Measurements from ENCODE around the gene BBS2.
A peak's percentile ranks its signal among the peaks of the same experiment; 100 is the strongest.

The BBS2 gene

DNA sequence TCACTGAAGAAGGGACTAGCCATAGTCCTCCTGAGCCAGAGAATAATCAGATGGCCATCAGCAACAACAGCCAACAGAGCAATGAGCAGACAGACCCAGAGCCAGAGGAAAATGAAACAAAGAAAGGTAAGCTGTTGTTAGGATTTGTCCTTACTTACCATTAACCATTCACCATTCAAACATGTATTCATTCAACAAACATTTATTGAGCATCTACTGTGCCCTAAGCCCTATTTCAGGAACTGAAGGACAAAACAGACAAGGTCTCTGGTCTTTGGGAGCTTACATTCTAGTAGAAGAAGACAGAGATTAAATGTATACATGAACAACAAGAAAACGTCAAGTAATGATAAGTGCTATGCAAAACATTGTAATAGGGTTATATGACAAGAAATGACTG lies 49.2 kb downstream of the BBS2 start:
- no peak for DNase-seq

DNA sequence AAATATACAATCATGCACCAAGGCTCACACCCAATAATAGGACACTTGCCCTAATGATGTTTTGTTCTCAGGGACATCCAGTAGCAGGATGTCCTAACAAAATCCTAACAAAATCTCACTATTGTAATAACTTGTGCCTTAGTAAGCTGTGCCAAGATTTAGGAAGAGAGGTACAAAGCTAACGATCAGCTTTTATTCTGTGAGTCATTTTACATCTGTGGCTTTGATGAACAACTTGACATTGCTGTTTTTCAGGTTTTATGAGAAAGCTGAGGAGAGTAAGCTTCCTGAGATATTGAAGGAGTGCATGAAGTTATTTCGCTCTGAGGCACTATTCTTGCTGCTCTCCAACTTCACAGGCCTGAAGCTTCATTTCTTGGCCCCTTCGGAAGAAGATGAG lies 49.6 kb downstream of the BBS2 start:
- DNase-seq: no peak

DNA sequence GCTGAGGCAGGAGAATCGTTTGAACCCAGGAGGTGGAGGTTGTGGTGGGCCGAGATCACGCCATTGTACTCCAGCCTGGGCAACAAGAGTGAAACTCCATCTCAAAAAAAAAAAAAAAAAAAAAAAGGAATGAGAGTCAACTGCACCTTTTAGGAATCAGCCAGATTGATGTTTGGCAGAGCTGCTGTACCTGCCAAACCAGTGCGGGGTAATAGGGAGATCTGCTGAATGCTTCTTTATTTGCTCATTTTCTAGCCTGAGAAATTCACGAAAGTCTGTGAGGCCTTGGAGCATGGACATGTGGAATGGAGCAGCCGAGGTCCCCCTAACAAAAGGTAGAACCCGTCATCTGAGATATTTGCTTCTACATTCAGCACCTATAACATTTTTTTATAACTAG lies 50.1 kb downstream of the BBS2 start:
- no peak for DNase-seq

DNA sequence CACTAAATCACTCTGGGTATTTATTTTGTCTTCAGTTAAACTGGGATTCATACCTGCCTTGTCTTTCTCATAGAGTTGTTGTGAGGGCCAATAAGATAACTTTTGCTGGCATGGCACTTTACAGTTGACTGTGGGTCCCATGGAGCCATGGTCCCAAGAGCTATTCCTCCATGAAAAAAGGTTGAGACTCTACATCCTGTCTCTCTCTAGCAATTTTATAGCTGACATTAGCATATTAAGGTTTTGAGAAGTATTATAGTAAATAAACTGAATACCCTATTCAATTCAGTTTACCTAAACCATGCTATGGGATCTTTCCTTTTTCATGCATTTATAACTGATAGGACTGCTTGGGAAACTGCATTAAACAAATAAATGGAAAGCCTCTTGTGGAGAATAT lies 51.0 kb downstream of the BBS2 start:
- DNase-seq: no peak

GRCh38 chr16:56466344-56466743 lies 53.5 kb downstream of the BBS2 start:
- DNase-seq: no peak

DNA sequence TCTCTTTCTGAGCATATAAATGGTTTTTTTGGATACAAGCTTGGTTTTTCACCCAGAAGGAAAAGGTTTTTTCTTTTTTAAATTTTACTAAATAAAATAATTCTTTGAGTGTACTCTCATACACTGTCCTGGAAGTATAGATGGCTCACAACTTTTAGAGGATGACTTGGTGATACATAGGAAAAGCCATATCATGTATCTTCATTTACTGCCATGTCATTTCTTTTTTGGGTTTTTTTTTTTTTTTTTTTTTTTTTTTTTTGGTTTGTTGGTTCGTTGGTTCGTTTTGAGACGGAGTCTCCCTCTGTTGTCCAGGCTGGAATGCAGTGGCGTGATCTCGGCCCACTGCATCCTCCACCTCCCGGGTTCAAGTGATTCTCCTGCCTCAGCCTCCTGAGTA lies 56.7 kb downstream of the BBS2 start:
- DNase-seq: no peak

DNA sequence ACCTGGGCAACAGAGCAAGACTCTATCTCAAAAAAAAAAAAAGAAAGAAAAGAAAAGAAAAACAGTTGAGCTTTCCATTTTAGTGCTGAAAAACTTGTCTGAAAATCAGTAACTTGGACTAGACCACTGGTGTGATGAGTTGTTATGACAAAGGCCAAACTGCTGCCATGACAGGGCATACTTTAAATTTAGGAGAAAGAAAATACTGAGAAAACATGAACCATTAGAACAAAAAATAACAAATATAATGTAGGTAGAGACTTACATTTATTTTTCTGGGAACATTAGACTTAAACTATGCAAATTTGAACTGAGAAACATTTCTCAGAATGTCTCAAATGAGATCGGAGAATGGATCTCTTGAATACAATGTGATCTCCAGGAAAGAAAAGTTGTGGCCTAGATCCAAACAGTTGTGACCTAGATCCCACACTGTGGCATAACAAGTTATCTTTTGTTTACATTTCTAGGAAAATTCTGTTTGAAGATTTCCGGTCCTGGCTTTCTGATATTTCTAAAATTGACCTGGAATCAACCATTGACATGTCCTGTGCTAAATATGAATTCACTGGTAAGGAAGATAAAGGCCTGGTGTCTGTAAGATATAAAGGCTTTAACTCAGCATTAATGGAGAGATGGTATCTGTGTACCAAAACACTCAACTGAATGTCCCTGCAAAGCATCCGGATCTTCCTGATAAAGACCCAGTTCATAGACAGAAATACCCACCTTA lies 57.6 kb downstream of the BBS2 start:
- DNase-seq: no peak

GRCh38 chr16:56460101-56460500 lies 59.7 kb downstream of the BBS2 start:
- DNase-seq: no peak

DNA sequence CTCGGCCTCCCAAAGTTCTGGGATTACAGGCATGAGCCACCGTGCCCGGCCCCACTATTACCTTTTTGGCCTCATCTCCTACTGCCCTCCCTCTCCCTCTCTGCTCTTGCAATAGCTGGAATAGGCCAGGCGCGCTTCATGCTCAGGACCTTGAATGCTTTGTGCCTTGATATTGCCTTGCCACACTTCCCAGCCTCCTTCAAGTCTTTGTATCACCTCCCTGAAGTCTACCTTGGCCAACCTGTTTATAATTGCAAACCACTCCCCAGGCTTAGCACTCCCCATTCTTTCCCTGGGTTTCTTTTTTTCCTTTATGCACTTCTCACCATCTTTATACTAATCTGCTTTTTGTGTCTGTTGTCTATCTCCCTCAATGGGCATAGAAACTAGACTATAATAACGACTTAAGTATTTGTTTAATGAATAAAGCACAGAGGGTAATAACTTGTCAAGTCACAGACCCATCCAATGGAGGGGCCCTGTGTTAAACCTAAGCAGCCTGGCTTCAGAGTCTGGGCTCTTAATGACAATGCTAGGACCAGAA lies 61.8 kb downstream of the BBS2 start:
- no peak for DNase-seq

GRCh38 chr16:56451753-56452689 lies 67.8 kb downstream of the BBS2 start:
- DNase-seq: peak; percentile 26

GRCh38 chr16:56450986-56451752 lies 68.7 kb downstream of the BBS2 start, which contains the start of the genes NUDT21 and OGFOD1:
NUDT21 (minus strand) TSS chr16:56451332; CDS start chr16:56451202, 130 bp downstream.
OGFOD1 (plus strand) TSS chr16:56451554; CDS start chr16:56451613, 59 bp downstream.
- DNase-seq: peak; percentile 84

- DNase-seq: no peak
Observed at GRCh38 chr16:56450275-56450985, 69.4 kb downstream of the BBS2 start.

DNA sequence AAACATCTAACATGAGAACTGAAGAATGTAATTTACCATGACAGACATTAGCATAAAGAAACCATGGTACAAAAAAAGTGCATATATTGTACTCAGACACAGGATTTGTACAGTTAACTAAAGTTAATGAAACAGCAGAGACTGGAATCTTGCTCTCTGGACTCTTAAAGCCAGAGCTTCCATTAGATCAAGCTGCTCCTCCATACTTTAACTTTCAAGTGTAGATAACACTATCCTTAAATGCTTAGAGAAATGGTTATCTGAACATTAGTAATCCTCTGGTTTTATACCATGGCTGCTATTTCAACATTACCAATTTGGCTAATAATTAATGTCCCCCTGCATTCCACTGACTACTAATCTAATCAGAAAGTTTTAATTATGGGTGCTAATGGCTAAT lies 71.8 kb downstream of the BBS2 start:
- no peak for DNase-seq

DNA sequence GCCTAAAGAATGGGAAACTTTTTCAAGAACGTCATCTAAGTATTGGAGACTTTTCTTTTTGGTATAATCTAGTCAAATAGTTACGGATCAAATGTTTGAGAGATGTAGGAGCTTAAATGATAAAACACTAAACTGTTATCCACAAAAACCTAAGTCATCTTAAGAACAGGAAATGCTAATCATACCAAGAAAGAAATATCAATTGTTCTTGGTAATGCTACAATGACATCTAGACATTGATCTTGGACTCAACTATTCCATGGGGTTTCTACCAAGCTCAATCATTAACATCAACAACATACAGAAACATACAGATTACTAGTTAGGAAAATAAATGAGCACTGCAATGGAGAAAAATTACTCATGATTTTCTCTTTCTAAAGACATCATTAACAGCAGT lies 72.5 kb downstream of the BBS2 start:
- DNase-seq: no peak

GRCh38 chr16:56438038-56438437 lies 81.8 kb downstream of the BBS2 start:
- no peak for DNase-seq

GRCh38 chr16:56436258-56436657 lies 83.6 kb downstream of the BBS2 start:
- no peak for DNase-seq

Measured in NK-92 treated with Interleukin-12 subunit alpha and Interleukin-12 subunit beta, amount 100 ng/mL, for 24 hours (cell line).